IMR-90 (cell line): ENCODE measurements around the gene HOXB9. TPM values are rescaled to one million over a fixed set of nuclear protein-coding genes. Genes with fewer than 3 reads are reported as not detected.

Experiments used
- ATAC-seq: fragments of 200-7000 bp; cut with Tn5 transposase; 2 replicates; pipeline ENCODE4 v1.9.1; 2020; ENCODE audit warnings: low read depth, mild to moderate bottlenecking, moderate library complexity
- BruUV-seq: library from RNA; stranded (reverse); fragments of 400-500 nt; replicated peaks from 2 replicates; lab custom pipeline; 2021; lab: Mats Ljungman, UMichigan
- CTCF ChIA-PET: fragments of 300-600 bp; formaldehyde crosslinking; extraction: SDS; loops from one replicate; lab custom pipeline; 2021; ENCODE audit warnings: antibody characterized with exemption; lab: Yijun Ruan, JAX
- POLR2A ChIA-PET: fragments of 300-600 bp; sonication (Branson Sonifier 250); formaldehyde crosslinking; loops from one replicate; lab custom pipeline; 2022; ENCODE audit warnings: antibody characterized with exemption; ENCODE audit not compliant: unreplicated experiment; lab: Charles Lee
- DNase-seq: peaks from one replicate; pipeline ENCODE4 v3.0.0; 2013
- H2AFZ ChIP-seq: replicated peaks from 2 replicates; pipeline ENCODE3; 2013; ENCODE audit warnings: low read length, mild to moderate bottlenecking; ENCODE audit not compliant: poor library complexity
- H2AK5ac ChIP-seq: 2 replicates; pipeline ENCODE4 v1.6.1; 2013; ENCODE audit warnings: low read depth, low read length, inconsistent platforms
- H2AK9ac ChIP-seq: replicated peaks from 2 replicates; pipeline ENCODE3; 2013; ENCODE audit warnings: mild to moderate bottlenecking, low read depth, low read length, moderate library complexity; ENCODE audit not compliant: poor library complexity
- H2BK120ac ChIP-seq: 2 replicates; pipeline ENCODE4 v1.6.1; 2013; ENCODE audit warnings: low read depth, low read length, inconsistent platforms
- H2BK15ac ChIP-seq: 3 replicates; pipeline ENCODE4 v1.6.1; 2013; ENCODE audit warnings: low read depth, low read length, inconsistent platforms
- H2BK20ac ChIP-seq: 2 replicates; pipeline ENCODE4 v1.6.1; 2013; ENCODE audit warnings: low read depth, mild to moderate bottlenecking, inconsistent platforms, low read length, moderate library complexity
- H2BK5ac ChIP-seq: 2 replicates; pipeline ENCODE4 v1.6.1; 2013; ENCODE audit warnings: mild to moderate bottlenecking, low read depth, low read length, inconsistent platforms; ENCODE audit not compliant: poor library complexity, severe bottlenecking
- H3K14ac ChIP-seq: replicated peaks from 2 replicates; pipeline ENCODE4 v1.6.1; 2013; ENCODE audit warnings: low read depth, low read length, inconsistent platforms
- H3K18ac ChIP-seq: 2 replicates; pipeline ENCODE4 v1.6.1; 2013; ENCODE audit warnings: low read depth, low read length, control low read depth
- H3K23ac ChIP-seq: 2 replicates; pipeline ENCODE4 v1.6.1; 2013; ENCODE audit warnings: low read depth, low read length, inconsistent platforms
- H3K27ac ChIP-seq: 2 replicates; pipeline ENCODE4 v1.5.1; 2013; ENCODE audit warnings: mild to moderate bottlenecking, control low read depth, low read length; ENCODE audit not compliant: insufficient read depth
- H3K27me3 ChIP-seq: 2 replicates; pipeline ENCODE4 v1.6.1; 2013; ENCODE audit warnings: low read length; ENCODE audit not compliant: control insufficient read depth, insufficient read depth
- H3K36me3 ChIP-seq: 2 replicates; pipeline ENCODE4 v1.6.1; 2013; ENCODE audit warnings: low read length, mixed read lengths; ENCODE audit not compliant: control insufficient read depth, insufficient read depth
- H3K4ac ChIP-seq: 2 replicates; pipeline ENCODE4 v1.6.1; 2013; ENCODE audit warnings: low read depth, low read length, inconsistent platforms
- H3K4me1 ChIP-seq: 2 replicates; pipeline ENCODE4 v1.6.1; 2013; ENCODE audit warnings: low read length, mixed read lengths; ENCODE audit not compliant: control insufficient read depth, insufficient read depth
- H3K4me2 ChIP-seq: 2 replicates; pipeline ENCODE4 v1.6.1; 2013; ENCODE audit warnings: low read depth, mild to moderate bottlenecking, control low read depth, low read length, moderate library complexity
- H3K4me3 ChIP-seq: 2 replicates; pipeline ENCODE4 v1.5.1; 2013; ENCODE audit warnings: low read depth, mild to moderate bottlenecking, control low read depth, low read length, moderate library complexity; ENCODE audit not compliant: insufficient read depth
- H3K56ac ChIP-seq: 2 replicates; pipeline ENCODE4 v1.6.1; 2013; ENCODE audit warnings: low read length, inconsistent platforms; ENCODE audit not compliant: insufficient read depth; ENCODE audit errors: extremely low read depth
- H3K79me1 ChIP-seq, 2 experiments: 2 replicates each; pipeline ENCODE4 v1.6.1; 2013; ENCODE audit warnings: low read length in 2 of 2, inconsistent platforms in 1 of 2, low read depth in 1 of 2
- H3K9ac ChIP-seq: 2 replicates; pipeline ENCODE4 v1.6.1; 2013; ENCODE audit warnings: low read depth, low read length, control low read depth
- H3K9me1 ChIP-seq: 2 replicates; pipeline ENCODE4 v1.6.1; 2013; ENCODE audit warnings: low read length, inconsistent platforms; ENCODE audit not compliant: insufficient read depth
- H3K9me3 ChIP-seq: 2 replicates; pipeline ENCODE4 v1.6.1; 2013; ENCODE audit warnings: low read length; ENCODE audit not compliant: control insufficient read depth, insufficient read depth
- H4K20me1 ChIP-seq: 2 replicates; pipeline ENCODE4 v1.6.1; 2013; ENCODE audit warnings: low read length, inconsistent platforms; ENCODE audit not compliant: insufficient read depth
- H4K5ac ChIP-seq: 2 replicates; pipeline ENCODE4 v1.6.1; 2013; ENCODE audit warnings: mild to moderate bottlenecking, low read depth, low read length, control low read depth
- H4K8ac ChIP-seq, 2 experiments: 2 replicates each; pipeline ENCODE4 v1.6.1; 2013; ENCODE audit warnings: low read depth in 2 of 2, low read length in 2 of 2, control low read depth in 1 of 2, inconsistent platforms in 1 of 2
- H4K91ac ChIP-seq: 2 replicates; pipeline ENCODE4 v1.6.1; 2013; ENCODE audit warnings: low read depth, low read length, inconsistent platforms; ENCODE audit not compliant: insufficient read depth
- BHLHE40 ChIP-seq: fragments of 150-350 bp; IDR thresholded peaks from 2 replicates; pipeline ENCODE4 v1.6.1; 2016; ENCODE audit warnings: mild to moderate bottlenecking, low read depth, low read length
- CEBPB ChIP-seq: IDR thresholded peaks from 2 replicates; pipeline ENCODE4 v1.6.1; 2012; ENCODE audit warnings: low read depth, low read length, improper control_type of control experiment
- CHD1 ChIP-seq: IDR thresholded peaks from 2 replicates; pipeline ENCODE4 v1.6.1; 2012; ENCODE audit warnings: low read depth, low read length, improper control_type of control experiment
- CTCF ChIP-seq: conservative IDR thresholded peaks from 2 replicates; pipeline ENCODE4 v1.5.1; 2012; ENCODE audit warnings: mild to moderate bottlenecking, low read depth, low read length, improper control_type of control experiment
- ELK1 ChIP-seq: fragments of 150-350 bp; IDR thresholded peaks from 2 replicates; pipeline ENCODE4 v1.6.1; 2016; ENCODE audit warnings: low read depth, mild to moderate bottlenecking, low read length, moderate library complexity, borderline replicate concordance
- FOS ChIP-seq: fragments of 150-350 bp; IDR thresholded peaks from 2 replicates; pipeline ENCODE4 v1.6.1; 2016; ENCODE audit warnings: low read depth, low read length
- MAFK ChIP-seq: IDR thresholded peaks from 2 replicates; pipeline ENCODE4 v1.6.1; 2012; ENCODE audit warnings: low read depth, low read length, improper control_type of control experiment
- MAZ ChIP-seq: IDR thresholded peaks from 2 replicates; pipeline ENCODE4 v1.6.1; 2012; ENCODE audit warnings: low read depth, mild to moderate bottlenecking, low read length, improper control_type of control experiment, moderate library complexity, borderline replicate concordance
- MXI1 ChIP-seq: IDR thresholded peaks from 2 replicates; pipeline ENCODE4 v1.6.1; 2012; ENCODE audit warnings: low read depth, mild to moderate bottlenecking, low read length, moderate library complexity, borderline replicate concordance
- NFE2L2 ChIP-seq: fragments of 150-350 bp; IDR thresholded peaks from 2 replicates; pipeline ENCODE4 v1.6.1; 2016; ENCODE audit warnings: low read depth, mild to moderate bottlenecking, low read length
- POLR2A ChIP-seq: IDR thresholded peaks from 2 replicates; pipeline ENCODE4 v1.6.1; 2012; ENCODE audit warnings: mild to moderate bottlenecking, low read depth, low read length
- RAD21 ChIP-seq: IDR thresholded peaks from 2 replicates; pipeline ENCODE4 v1.6.1; 2012; ENCODE audit warnings: low read length, improper control_type of control experiment
- RCOR1 ChIP-seq: IDR thresholded peaks from 2 replicates; pipeline ENCODE4 v1.6.1; 2012; ENCODE audit warnings: mild to moderate bottlenecking, low read length, improper control_type of control experiment; ENCODE audit not compliant: insufficient replicate concordance
- RFX5 ChIP-seq: IDR thresholded peaks from 2 replicates; pipeline ENCODE4 v1.8.0; 2012; ENCODE audit warnings: low read depth, mild to moderate bottlenecking, low read length, moderate library complexity
- SMC3 ChIP-seq: fragments of 150-350 bp; IDR thresholded peaks from 2 replicates; pipeline ENCODE4 v1.6.1; 2016; ENCODE audit warnings: low read depth, mild to moderate bottlenecking, antibody characterized with exemption, low read length, moderate library complexity
- WGBS, 2 experiments: methylation state at CpG; one replicate each; pipeline versions ENCODE4 v1.1.5 to v1.1.7; 2013; ENCODE audit warnings: missing lambda C conversion rate in 2 of 2; ENCODE audit not compliant: insufficient read length in 1 of 2; ENCODE audit errors: extremely low coverage in 2 of 2; 5-methylcytosine and 5-hydroxymethylcytosine counted together
- dilution Hi-C: fragments of 300-500 bp; cut with HindIII; formaldehyde crosslinking; loops from one replicate; pipeline ENCODE4 v1.14.3; 2018; ENCODE audit warnings: low sequenced_read_pairs; ENCODE audit not compliant: unreplicated experiment
- in situ Hi-C: fragments of 300-500 bp; cut with MboI; formaldehyde crosslinking; loops from 3 replicates; pipeline ENCODE4 v1.14.3; 2019; ENCODE audit warnings: low sequenced_read_pairs, inconsistent platforms, mixed read lengths
- intact Hi-C: fragments of 100-400 bp; cut with micrococcal nuclease; formaldehyde crosslinking; loops from 2 replicates; pipeline ENCODE4 v1.10.0; 2022
- polyA plus RNA-seq, 3 experiments: library from polyadenylated mRNA; depleted of rRNA; stranded (reverse); fragments of >200 nt; gene quantifications; 2 replicates each; pipeline ENCODE4 v1.2.3, GENCODE V29; 2012; ENCODE audit warnings: low replicate concordance in 1 of 3
- total RNA-seq: library from RNA; depleted of rRNA; stranded (reverse); fragments of >200 nt; gene quantifications from 2 replicates; pipeline ENCODE4 v1.2.3, GENCODE V29; 2012

Gene HOXB9
- total and polyA plus RNA-seq, 2 of the 4 experiments (the other 2 are of a cell fraction) = 0.05 TPM; not detected in 1

GRCh38 chr17:48631693-48632578 is 5.8 kb upstream of the HOXB9 start:
- Histone ChIP-seq H3K4me3 (no peak overlapping the region), H2BK5ac (no peak overlapping the region), H3K56ac (no peak overlapping the region), H3K23ac (no peak overlapping the region), H3K9me1 (no peaks in the 10 kb centered on the region), H3K4me2 (no peak overlapping the region), H2BK20ac (no peak overlapping the region), H4K8ac (no peak overlapping the region), H2AK9ac (no peak overlapping the region), H3K9me3 (peaks cover 39% of the 10 kb centered on the region), H4K91ac (no peak overlapping the region), H3K36me3 (no peaks in the 10 kb centered on the region), H3K27ac (no peak overlapping the region), H3K79me1 (no peaks in the 10 kb centered on the region), H4K5ac (no peak overlapping the region), H4K20me1 (peaks cover 3% of the 10 kb centered on the region; the same call in 1 of the 2 replicates), H2BK15ac (no peak overlapping the region), H3K4ac (no peak overlapping the region), H3K4me1 (no peaks in the 10 kb centered on the region), H2AK5ac (no peak overlapping the region), H2AFZ (no peak overlapping the region), H3K9ac (no peak overlapping the region), H3K18ac (no peak overlapping the region), H2BK120ac (no peak overlapping the region), H3K27me3 (peaks cover 98% of the 10 kb centered on the region), H3K14ac (no peak overlapping the region)
- DNase-seq (no peak), ATAC-seq (no peak)
- dilution Hi-C loops (no loop called here), intact Hi-C loops (no loop called here), in situ Hi-C loops (no loop called here)
- CTCF ChIA-PET = no interaction called here
- no TSS peak for BruUV-seq
- 0% methylated on average over 1 of the region's 7 CpGs; no CpG with 5 or more reads in 1 of the 2 experiments for WGBS, 2 experiments
- POLR2A ChIA-PET = no interaction called here
- no peak for TF ChIP-seq ELK1
- TF ChIP-seq SMC3 = no peak
- TF ChIP-seq MAFK = no peak
- no peak for TF ChIP-seq RCOR1
- TF ChIP-seq RAD21 = no peak
- TF ChIP-seq CTCF = no peak
- TF ChIP-seq NFE2L2 = no peak
- no peak for TF ChIP-seq CEBPB
- TF ChIP-seq MAZ = no peak
- TF ChIP-seq CHD1 = no peak
- TF ChIP-seq FOS = no peak
- no peak for TF ChIP-seq RFX5
- no peak for TF ChIP-seq MXI1
- TF ChIP-seq BHLHE40 = no peak
- TF ChIP-seq POLR2A = no peak
